SK-N-MC (cell line): ENCODE results near the gene CA10.

Experiments
- EZH2 ChIP-seq: fragments of 200-600 bp; sonication (generic); IDR thresholded peaks from one replicate; pipeline ENCODE4 v1.6.1; 2017; ENCODE audit warnings: antibody characterized with exemption
- POLR2AphosphoS5 ChIP-seq: IDR thresholded peaks from 2 replicates; pipeline ENCODE4 v1.6.1; 2012; ENCODE audit warnings: mild to moderate bottlenecking, low read depth, low read length, borderline replicate concordance

DNA sequence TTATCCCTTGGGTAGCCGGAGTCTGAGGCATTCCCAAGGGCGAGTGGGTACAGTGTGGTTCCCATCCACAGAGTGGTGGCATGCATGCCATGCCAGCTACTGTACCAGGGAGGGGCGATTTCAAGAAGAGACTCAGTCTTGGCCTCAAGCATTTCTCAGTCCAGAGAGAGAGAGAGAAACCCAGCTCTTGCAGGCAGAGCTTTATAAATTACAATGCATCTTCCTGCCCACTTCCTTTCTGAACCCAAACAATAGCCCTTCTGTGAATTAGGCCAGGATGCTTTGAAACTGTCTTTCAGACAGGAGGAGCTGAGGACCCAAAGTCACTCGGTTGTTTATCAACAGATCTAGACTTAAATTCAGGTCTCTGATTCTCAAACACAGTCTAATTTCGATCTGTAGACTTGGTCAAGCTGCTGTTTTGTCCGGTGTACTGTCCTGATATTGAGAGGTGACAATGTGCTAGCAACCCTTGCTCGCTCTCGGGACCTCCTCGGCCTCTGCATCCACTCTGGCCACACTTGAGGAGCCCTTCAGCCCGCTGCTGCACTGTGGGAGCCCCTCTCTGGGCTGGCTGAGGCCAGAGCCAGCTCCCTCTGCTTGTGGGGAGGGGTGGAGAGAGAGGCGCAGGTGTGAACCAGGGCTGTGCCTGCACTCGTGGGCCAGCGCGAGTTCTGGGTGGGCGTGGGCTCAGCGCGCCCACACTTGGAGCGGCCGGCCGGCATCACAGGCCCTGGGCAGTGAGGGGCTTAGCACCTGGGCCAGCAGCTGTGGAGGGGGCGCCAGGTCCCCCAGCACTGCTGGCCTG is 490.2 kb downstream of the CA10 start:
- TF ChIP-seq POLR2AphosphoS5 (no peak), EZH2 (no peak)
